SK-N-MC (cell line): ENCODE data around the gene OTOP3.

Source experiments
- EZH2 ChIP-seq: fragments of 200-600 bp; sonication (generic); IDR thresholded peaks from one replicate; pipeline ENCODE4 v1.6.1; 2017; ENCODE audit warnings: antibody characterized with exemption
- POLR2AphosphoS5 ChIP-seq: IDR thresholded peaks from 2 replicates; pipeline ENCODE4 v1.6.1; 2012; ENCODE audit warnings: mild to moderate bottlenecking, low read depth, low read length, borderline replicate concordance

- no peak for TF ChIP-seq POLR2AphosphoS5
- no peak for TF ChIP-seq EZH2
Observed at GRCh38 chr17:74954115-74954514, 18.4 kb downstream of the OTOP3 start.
